ENCODE results near the gene KIR3DL1. TPM values are rescaled to one million over a fixed set of nuclear protein-coding genes. Genes with fewer than 3 reads are reported as not detected.
"Not testable (repeated sequence)": the region's sequence is repeated elsewhere in the genome, so short reads cannot be mapped to it uniquely, and the experiment has no call there.

KIR3DL1 gene
- total RNA-seq, result not detected

GRCh38 chr19:54816251-54816650, at the start of gene KIR3DL1:
TSS of gene KIR3DL1 (plus strand) at chr19:54816468.
- not testable (repeated sequence) for H3K4me3 ChIP-seq; H3K27me3 ChIP-seq; DNase-seq (ENCODE audit: low spot score); H3K4me1 ChIP-seq; H3K9me3 ChIP-seq; H3K36me3 ChIP-seq; H3K27ac ChIP-seq

GRCh38 chr19:54769646-54770045, 46.6 kb upstream of the KIR3DL1 start, which contains the start of gene KIR2DL1:
TSS of gene KIR2DL1 (plus strand) at chr19:54769793. CDS start at chr19:54769851, 58 bp downstream.
- H3K36me3 ChIP-seq; H3K27me3 ChIP-seq; DNase-seq (ENCODE audit: low spot score): not testable (repeated sequence)

DNA sequence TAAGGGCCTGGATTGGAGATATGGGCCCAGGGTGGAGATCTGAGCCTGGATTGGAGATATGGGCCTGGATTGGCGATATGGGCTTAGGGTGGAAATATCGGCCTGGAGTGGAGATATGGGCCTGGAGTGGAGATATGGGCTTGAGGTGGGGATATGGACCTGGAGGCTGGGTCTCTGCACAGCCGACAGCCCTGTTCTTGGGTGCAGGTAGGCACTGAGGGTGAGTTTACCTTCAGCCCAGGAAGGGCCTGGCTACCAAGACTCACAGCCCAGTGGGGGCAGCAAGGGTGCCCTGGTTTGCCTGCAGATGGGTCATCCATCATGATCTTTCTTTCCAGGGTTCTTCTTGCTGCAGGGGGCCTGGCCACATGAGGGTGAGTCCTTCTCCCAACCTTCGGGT, 45.8 kb upstream of the KIR3DL1 start:
- not testable (repeated sequence) for DNase-seq (ENCODE audit: low spot score); H3K4me3 ChIP-seq; H3K27ac ChIP-seq; H3K36me3 ChIP-seq; H3K9me3 ChIP-seq; H3K4me1 ChIP-seq; H3K27me3 ChIP-seq

More at GRCh38 chr19:54769646-54770045, 46.6 kb upstream of the KIR3DL1 start, which contains the start of gene KIR2DL1:
- peaks cover 0 to 10% of the 10 kb centered on the region in 2 donors for H3K9me3 ChIP-seq
- H3K4me1 ChIP-seq, H3K27ac ChIP-seq, H3K4me3 ChIP-seq: not testable (repeated sequence)

GRCh38 chr19:54771018-54771960, 45.0 kb upstream of the KIR3DL1 start:
- not testable (repeated sequence) for DNase-seq (ENCODE audit: low spot score); H3K27ac ChIP-seq; H3K36me3 ChIP-seq; H3K9me3 ChIP-seq; H3K27me3 ChIP-seq; H3K4me3 ChIP-seq; H3K4me1 ChIP-seq

- H3K9me3 ChIP-seq; DNase-seq (ENCODE audit: low spot score); H3K36me3 ChIP-seq; H3K27me3 ChIP-seq; H3K4me3 ChIP-seq; H3K4me1 ChIP-seq; H3K27ac ChIP-seq: not testable (repeated sequence)
Measured at GRCh38 chr19:54772666-54773065, 43.6 kb upstream of the KIR3DL1 start.

DNA sequence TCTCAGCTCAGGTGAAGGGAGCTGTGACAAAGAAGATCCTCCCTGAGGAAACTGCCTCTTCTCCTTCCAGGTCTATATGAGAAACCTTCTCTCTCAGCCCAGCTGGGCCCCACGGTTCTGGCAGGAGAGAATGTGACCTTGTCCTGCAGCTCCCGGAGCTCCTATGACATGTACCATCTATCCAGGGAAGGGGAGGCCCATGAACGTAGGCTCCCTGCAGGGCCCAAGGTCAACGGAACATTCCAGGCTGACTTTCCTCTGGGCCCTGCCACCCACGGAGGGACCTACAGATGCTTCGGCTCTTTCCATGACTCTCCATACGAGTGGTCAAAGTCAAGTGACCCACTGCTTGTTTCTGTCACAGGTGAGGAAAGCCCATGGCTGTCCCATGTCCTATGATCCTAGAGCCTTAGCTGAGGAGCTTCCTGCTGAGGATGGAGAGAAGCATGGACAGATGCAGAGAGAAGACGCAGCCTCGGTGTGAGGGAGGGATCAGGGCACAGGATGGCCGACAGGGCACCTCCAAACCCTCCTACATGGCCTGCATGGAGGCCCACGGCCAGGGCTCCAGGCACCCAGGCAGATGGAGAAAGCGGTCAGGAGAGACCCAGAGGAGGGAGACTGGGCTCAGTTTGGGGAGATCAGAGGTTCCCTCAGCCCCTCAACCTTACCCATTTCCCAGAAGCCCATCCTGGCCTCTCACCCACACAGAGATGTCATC, 41.0 kb upstream of the KIR3DL1 start:
- H3K4me3 ChIP-seq; H3K9me3 ChIP-seq; H3K36me3 ChIP-seq; H3K4me1 ChIP-seq; H3K27me3 ChIP-seq; DNase-seq (ENCODE audit: low spot score); H3K27ac ChIP-seq: not testable (repeated sequence)

- H3K27me3 ChIP-seq; DNase-seq (ENCODE audit: low spot score); H3K27ac ChIP-seq; H3K4me1 ChIP-seq; H3K36me3 ChIP-seq; H3K4me3 ChIP-seq; H3K9me3 ChIP-seq: not testable (repeated sequence)
Measured at GRCh38 chr19:54775830-54776229, 40.4 kb upstream of the KIR3DL1 start.

GRCh38 chr19:54777851-54778250, 38.4 kb upstream of the KIR3DL1 start:
- H3K9me3 ChIP-seq; H3K4me3 ChIP-seq; H3K4me1 ChIP-seq; H3K36me3 ChIP-seq; DNase-seq (ENCODE audit: low spot score); H3K27me3 ChIP-seq; H3K27ac ChIP-seq: not testable (repeated sequence)

- DNase-seq (ENCODE audit: low spot score); H3K27me3 ChIP-seq; H3K4me3 ChIP-seq; H3K9me3 ChIP-seq; H3K36me3 ChIP-seq; H3K4me1 ChIP-seq; H3K27ac ChIP-seq: not testable (repeated sequence)
Measured at GRCh38 chr19:54778896-54779295, 37.4 kb upstream of the KIR3DL1 start.

DNA sequence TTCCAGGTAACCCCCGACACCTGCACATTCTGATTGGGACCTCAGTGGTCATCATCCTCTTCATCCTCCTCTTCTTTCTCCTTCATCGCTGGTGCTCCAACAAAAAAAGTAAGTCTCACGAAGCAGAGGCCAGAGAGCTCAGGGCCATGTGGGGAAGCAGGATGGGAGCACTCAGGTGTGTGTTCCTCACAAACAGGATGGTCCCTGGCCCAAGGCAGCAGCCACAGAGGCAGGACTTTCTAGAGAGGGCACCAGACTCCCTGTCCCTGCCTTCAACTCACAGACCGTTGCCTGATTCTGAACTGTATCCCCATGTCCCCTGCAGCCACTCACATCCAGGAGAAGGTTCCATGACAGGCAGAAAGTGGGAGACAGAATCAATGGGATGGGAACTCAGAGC, 33.4 kb upstream of the KIR3DL1 start:
- H3K4me3 ChIP-seq, H3K36me3 ChIP-seq, H3K27ac ChIP-seq: not testable (repeated sequence)

GRCh38 chr19:54786091-54786723, 30.1 kb upstream of the KIR3DL1 start:
- H3K9me3 ChIP-seq; H3K36me3 ChIP-seq; H3K27ac ChIP-seq; H3K4me1 ChIP-seq; DNase-seq (ENCODE audit: low spot score); H3K27me3 ChIP-seq; H3K4me3 ChIP-seq: not testable (repeated sequence)

More for the DNA sequence above, 33.4 kb upstream of the KIR3DL1 start:
- not testable (repeated sequence) for H3K9me3 ChIP-seq; H3K4me1 ChIP-seq; H3K27me3 ChIP-seq; DNase-seq (ENCODE audit: low spot score)

DNA sequence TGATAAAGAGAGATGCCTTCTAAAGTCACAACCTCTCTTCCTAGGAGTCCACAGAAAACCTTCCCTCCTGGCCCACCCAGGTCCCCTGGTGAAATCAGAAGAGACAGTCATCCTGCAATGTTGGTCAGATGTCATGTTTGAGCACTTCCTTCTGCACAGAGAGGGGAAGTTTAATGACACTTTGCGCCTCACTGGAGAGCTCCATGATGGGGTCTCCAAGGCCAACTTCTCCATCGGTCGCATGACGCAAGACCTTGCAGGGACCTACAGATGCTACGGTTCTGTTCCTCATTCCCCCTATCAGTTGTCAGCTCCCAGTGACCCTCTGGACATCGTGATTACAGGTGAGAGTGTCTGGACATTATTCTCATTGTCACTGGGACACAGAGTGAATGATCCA, 28.1 kb upstream of the KIR3DL1 start:
- not testable (repeated sequence) for H3K4me1 ChIP-seq, H3K9me3 ChIP-seq, H3K4me3 ChIP-seq, H3K27me3 ChIP-seq, H3K36me3 ChIP-seq, H3K27ac ChIP-seq
- DNase-seq (ENCODE audit: low spot score), result peak; percentile 55
